Measurements from ENCODE around the gene DENND5A. TPM values are rescaled to one million over a fixed set of nuclear protein-coding genes. Genes with fewer than 3 reads are reported as not detected.

The DENND5A gene
- total RNA-seq, 1 experiment from 2014 or later, result 58.0 TPM

DNA sequence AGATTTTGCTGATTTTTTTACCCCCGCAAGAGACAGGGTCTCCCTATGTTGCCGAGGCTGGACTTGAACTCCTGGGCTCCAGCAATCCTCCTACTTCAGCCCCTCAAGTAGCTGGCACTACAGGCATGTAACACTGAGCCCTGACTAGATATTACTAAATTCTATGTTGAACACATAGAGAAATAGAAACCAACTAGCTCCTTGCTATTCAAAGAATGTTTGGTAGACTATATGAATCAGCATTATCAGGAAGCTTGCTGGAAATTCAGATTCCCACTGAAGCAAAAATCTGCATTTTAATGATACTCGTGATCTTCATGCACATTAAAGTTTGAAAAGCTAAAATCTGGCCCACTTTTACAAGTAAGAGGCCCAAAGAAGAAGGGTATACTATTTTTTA, 37.3 kb upstream of the DENND5A start:
- Mint-ChIP-seq H3K36me3 (ENCODE audit: insufficient read depth, unreplicated experiment) (peaks cover 9% of the 10 kb centered on the region), H3K27me3 (ENCODE audit: insufficient read depth, unreplicated experiment) (no peaks in the 10 kb centered on the region), H3K4me1 (ENCODE audit: low read depth, unreplicated experiment) (peaks cover 8% of the 10 kb centered on the region), H3K4me3 (ENCODE audit: unreplicated experiment) (no peak overlapping the region), H3K27ac (ENCODE audit: unreplicated experiment) (no peak overlapping the region), H3K9me3 (ENCODE audit: unreplicated experiment) (no peaks in the 10 kb centered on the region)
- TF ChIP-seq, protein P1, sequence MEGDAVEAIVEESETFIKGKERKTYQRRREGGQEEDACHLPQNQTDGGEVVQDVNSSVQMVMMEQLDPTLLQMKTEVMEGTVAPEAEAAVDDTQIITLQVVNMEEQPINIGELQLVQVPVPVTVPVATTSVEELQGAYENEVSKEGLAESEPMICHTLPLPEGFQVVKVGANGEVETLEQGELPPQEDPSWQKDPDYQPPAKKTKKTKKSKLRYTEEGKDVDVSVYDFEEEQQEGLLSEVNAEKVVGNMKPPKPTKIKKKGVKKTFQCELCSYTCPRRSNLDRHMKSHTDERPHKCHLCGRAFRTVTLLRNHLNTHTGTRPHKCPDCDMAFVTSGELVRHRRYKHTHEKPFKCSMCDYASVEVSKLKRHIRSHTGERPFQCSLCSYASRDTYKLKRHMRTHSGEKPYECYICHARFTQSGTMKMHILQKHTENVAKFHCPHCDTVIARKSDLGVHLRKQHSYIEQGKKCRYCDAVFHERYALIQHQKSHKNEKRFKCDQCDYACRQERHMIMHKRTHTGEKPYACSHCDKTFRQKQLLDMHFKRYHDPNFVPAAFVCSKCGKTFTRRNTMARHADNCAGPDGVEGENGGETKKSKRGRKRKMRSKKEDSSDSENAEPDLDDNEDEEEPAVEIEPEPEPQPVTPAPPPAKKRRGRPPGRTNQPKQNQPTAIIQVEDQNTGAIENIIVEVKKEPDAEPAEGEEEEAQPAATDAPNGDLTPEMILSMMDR (IDR thresholded peaks at IDR 0.05; ENCODE audit: insufficient read depth in 1 of 2, low read depth in 1 of 2, low read length in 1 of 2, severe bottlenecking in 1 of 2, unreplicated experiment in 1 of 2), result no peak
- ChIA-PET POLR2A (no interaction called here), CTCF (no interaction called here)
- Histone ChIP-seq H3K27me3 (replicated peaks; ENCODE audit: control insufficient read depth, insufficient read depth, low read length) (no peaks in the 10 kb centered on the region), H3K4me1 (peaks cover 6% of the 10 kb centered on the region), H3K36me3 (ENCODE audit: control insufficient read depth, insufficient read depth, low read length) (peaks cover 1% of the 10 kb centered on the region; the same call in 1 of the 2 replicates), H3K9me3 (no peaks in the 10 kb centered on the region), H3K4me3 (ENCODE audit: low read depth, low read length) (no peak overlapping the region)
- no TSS peak for BruUV-seq (replicated peaks)
- DNase-seq, result no peak
- intact Hi-C loops (cut with micrococcal nuclease; ENCODE audit: unreplicated experiment), result no loop called here

DNA sequence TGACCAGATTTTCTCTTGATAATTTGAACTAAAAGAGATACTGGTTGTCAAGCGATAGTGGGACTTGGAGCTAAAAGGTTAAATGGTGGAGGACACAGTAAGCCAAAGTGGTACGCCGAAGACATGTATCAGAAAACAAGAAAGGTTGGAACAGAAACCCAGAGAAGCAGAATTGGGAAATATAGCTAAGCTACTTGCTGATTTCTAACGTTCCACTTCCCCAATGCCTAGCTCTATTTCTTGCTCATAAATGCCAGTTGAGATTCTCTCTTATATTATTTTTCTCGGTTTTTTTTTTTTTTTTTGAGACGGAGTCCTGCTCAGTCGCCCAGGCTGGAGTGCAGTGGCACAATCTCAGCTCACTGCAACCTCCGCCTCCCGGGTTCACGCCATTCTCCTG, 36.6 kb upstream of the DENND5A start:
- Histone ChIP-seq H3K4me3 (ENCODE audit: low read depth, low read length) (no peak overlapping the region), H3K36me3 (ENCODE audit: control insufficient read depth, insufficient read depth, low read length) (peaks cover 1% of the 10 kb centered on the region; the same call in 1 of the 2 replicates), H3K4me1 (peaks cover 2% of the 10 kb centered on the region), H3K27me3 (replicated peaks; ENCODE audit: control insufficient read depth, insufficient read depth, low read length) (no peaks in the 10 kb centered on the region), H3K9me3 (no peaks in the 10 kb centered on the region)
- Mint-ChIP-seq H3K4me3 (ENCODE audit: unreplicated experiment) (no peak overlapping the region), H3K9me3 (ENCODE audit: unreplicated experiment) (no peaks in the 10 kb centered on the region), H3K4me1 (ENCODE audit: low read depth, unreplicated experiment) (peaks cover 3% of the 10 kb centered on the region), H3K27me3 (ENCODE audit: insufficient read depth, unreplicated experiment) (no peaks in the 10 kb centered on the region), H3K27ac (ENCODE audit: unreplicated experiment) (no peak overlapping the region), H3K36me3 (ENCODE audit: insufficient read depth, unreplicated experiment) (peaks cover 16% of the 10 kb centered on the region)
- CTCF ChIA-PET, result interaction anchor here (0.8 kb wide), 1 partner anchor 9 kb away, joined by 4 read pairs; no protein-coding TSS in a partner anchor
- TF ChIP-seq, protein P1 (IDR thresholded peaks at IDR 0.05; ENCODE audit: insufficient read depth in 1 of 2, low read depth in 1 of 2, low read length in 1 of 2, severe bottlenecking in 1 of 2, unreplicated experiment in 1 of 2), result no peak
- POLR2A ChIA-PET, result interaction anchor here (0.6 to 0.7 kb wide), 3 partner anchors 159 to 233 kb away, joined by 3 to 4 read pairs (median 3); partner anchors contain the start of gene ZNF143
- intact Hi-C loops (cut with micrococcal nuclease; ENCODE audit: unreplicated experiment), result no loop called here
- no peak for DNase-seq
- no TSS peak for BruUV-seq (replicated peaks)

DNA sequence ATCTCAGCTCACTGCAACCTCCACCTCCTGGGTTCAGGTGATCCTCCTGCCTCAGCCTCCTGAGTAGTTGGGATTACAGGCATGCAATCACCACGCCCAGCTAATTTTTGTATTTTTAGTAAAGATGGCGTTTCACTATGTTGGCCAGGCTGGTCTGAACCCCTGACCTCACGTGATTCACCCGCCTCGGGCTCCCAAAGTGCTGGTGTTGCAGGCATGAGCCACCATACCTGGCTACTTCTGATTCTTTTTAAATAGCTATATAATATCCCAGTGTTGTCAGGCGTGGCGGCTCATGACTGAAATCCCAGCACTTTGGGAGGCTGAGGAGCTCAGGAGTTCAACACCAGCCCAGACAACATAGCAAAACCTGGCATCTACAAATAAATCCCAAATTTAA, 28.5 kb upstream of the DENND5A start:
- Mint-ChIP-seq H3K9me3 (ENCODE audit: unreplicated experiment) (no peaks in the 10 kb centered on the region), H3K36me3 (ENCODE audit: insufficient read depth, unreplicated experiment) (peaks cover 56% of the 10 kb centered on the region), H3K27me3 (ENCODE audit: insufficient read depth, unreplicated experiment) (no peaks in the 10 kb centered on the region), H3K4me3 (ENCODE audit: unreplicated experiment) (no peak overlapping the region), H3K4me1 (ENCODE audit: low read depth, unreplicated experiment) (peaks cover 7% of the 10 kb centered on the region), H3K27ac (ENCODE audit: unreplicated experiment) (no peak overlapping the region)
- Histone ChIP-seq H3K36me3 (ENCODE audit: control insufficient read depth, insufficient read depth, low read length) (0 out of 2 replicates have a peak, but pooled peaks cover 1% of the 10 kb centered on the region), H3K4me3 (ENCODE audit: low read depth, low read length) (no peak overlapping the region), H3K9me3 (no peaks in the 10 kb centered on the region), H3K27me3 (replicated peaks; ENCODE audit: control insufficient read depth, insufficient read depth, low read length) (no peaks in the 10 kb centered on the region), H3K4me1 (no peaks in the 10 kb centered on the region)
- intact Hi-C loops (cut with micrococcal nuclease; ENCODE audit: unreplicated experiment), result no loop called here
- ChIA-PET CTCF (no interaction called here), POLR2A (no interaction called here)
- TF ChIP-seq, protein P1 (IDR thresholded peaks at IDR 0.05; ENCODE audit: insufficient read depth in 1 of 2, low read depth in 1 of 2, low read length in 1 of 2, severe bottlenecking in 1 of 2, unreplicated experiment in 1 of 2), result no peak
- no TSS peak for BruUV-seq (replicated peaks)
- no peak for DNase-seq

Measured in Caco-2 (cell line).